GM18508 (cell line): Measurements from ENCODE around the gene ZNF254.
"Not testable (repeated sequence)": the region's sequence is repeated elsewhere in the genome, so short reads cannot be mapped to it uniquely, and the experiment has no call there.

Experiments used
- ATAC-seq: cut with Tn5 transposase; IDR thresholded peaks from one replicate; pipeline ENCODE4 v1.9.1; 2021; ENCODE audit warnings: moderate number of reproducible peaks; ENCODE audit not compliant: insufficient read depth, unreplicated experiment

Gene ZNF254

DNA sequence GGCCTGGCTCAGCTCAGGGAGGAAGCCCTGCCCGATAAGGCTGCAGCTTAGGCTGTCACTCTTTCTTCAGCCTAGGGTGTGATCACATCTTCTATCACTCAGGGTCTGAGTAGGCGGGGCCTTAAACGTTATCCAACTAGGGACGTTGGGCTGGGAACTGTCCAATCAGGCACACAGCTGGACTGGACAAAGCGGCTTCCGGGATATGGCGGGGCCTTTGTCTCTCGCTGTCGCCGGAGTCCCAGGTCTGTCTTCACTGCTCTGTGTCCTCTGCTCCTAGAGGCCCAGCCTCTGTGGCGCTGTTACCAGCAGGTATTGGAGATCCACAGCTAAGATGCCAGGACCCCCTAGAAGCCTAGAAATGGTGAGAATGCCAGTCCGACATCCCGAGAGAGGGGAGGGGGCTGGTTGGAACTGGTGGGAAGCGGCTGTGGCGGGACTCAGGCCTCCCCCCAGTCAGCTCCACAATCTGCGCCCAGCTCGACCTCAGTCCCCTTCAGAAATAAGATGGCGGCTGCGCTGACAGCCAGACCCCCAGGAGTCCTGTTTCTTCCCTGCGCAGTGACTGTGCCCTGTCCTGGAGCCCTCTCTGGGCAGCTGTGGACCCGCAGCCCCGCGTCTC, at the start of gene ZNF254:
Gene ZNF254 (plus strand): TSS at position 214 of the 622 bp plus-strand sequence. CDS start 121 bp downstream, at position 335.
- peak; percentile 98 for ATAC-seq

DNA sequence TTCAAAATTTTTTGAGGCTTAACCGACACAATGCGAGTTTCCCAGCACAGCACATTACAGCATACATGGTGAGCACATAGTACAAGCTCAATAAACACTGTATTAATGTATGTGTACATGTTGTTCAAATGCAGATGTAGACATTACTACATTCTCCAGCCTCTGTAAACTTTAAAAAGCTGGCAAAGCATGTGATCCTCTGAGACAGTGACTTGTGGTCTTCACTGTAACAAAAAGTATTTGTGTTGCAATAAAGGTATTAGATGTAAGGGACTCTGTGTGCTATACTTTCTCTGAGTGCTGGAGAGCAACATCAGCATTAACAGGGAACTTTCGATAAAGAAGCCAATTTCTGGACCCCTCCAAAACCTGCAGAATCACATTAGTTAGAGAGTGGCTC, 46.4 kb upstream of the ZNF254 start:
- no peak for ATAC-seq

DNA sequence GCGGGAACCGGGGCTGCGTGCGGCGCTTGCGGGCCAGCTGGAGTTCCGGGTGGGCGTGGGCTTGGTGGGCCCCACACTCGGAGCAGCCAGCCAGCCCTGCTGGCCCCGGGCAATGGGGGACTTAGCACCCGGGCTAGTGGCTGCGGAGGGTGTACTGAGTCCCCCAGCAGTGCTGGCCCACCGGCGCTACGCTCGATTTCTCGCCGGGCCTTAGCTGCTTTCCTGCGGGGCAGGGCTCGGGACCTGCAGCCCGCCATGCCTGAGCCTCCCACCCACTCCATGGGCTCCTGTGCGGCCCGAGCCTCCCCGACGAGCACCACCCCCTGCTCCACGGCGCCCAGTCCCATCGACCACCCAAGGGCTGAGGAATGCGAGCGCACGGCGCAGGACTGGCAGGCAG, 45.7 kb upstream of the ZNF254 start:
- ATAC-seq, result not testable (repeated sequence)

DNA sequence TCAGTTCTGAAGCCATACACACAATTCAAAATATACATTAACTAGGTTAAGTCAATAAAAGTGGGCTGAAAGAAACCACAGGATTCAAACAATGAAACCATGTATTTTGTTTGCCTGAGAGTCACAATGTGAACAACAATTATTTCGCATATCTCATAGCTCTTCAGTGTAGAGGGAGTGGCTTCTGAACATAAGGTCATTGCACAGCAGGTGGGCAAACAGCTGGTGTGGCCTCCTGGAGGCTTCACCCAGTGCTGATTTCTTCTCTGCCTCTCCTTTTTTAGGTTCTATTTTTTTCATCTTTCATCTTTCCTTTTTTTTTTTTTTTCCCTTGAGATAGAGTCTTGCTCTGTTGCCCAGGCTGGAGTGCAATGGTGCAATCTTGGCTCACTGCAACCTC, 40.4 kb upstream of the ZNF254 start:
- no peak for ATAC-seq

DNA sequence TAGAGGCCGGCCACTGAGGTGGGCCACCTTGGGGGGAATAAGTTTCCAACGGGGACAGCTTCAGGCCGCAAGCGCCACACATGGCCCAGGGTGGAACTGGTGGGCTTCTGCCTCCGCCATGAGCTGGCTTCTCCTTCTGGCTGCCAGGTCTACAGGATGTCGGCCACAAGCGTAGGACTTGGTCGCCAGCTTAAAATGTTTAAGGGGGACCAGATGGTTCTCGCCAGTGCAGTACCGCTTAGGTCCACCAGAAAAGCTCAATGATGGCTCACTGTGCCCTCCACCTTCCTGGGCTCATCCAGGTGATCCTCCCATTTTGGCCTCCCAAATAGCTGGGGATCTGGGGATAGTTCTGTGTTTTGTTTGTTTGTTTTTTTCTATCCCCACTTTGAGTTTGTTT, 38.7 kb upstream of the ZNF254 start:
- ATAC-seq, result no peak

DNA sequence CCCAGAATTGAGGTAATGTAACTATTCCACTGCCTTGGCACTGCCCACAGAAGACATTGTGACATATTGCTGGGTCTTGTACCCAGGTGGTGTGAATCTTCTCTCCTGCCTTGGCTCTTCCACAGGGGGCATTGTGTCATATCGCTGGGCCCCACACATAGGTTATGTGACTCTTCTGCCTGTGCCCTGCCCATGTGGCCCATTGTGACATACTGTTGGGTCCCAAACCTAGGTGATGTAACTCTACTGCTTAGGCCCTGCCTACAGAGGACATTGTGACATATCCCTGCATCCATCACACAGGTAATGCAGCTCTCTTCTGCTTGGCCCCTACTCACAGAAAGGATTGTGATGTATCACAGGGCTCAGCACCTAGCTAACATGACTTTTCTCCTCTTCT, 37.5 kb upstream of the ZNF254 start:
- no peak for ATAC-seq

DNA sequence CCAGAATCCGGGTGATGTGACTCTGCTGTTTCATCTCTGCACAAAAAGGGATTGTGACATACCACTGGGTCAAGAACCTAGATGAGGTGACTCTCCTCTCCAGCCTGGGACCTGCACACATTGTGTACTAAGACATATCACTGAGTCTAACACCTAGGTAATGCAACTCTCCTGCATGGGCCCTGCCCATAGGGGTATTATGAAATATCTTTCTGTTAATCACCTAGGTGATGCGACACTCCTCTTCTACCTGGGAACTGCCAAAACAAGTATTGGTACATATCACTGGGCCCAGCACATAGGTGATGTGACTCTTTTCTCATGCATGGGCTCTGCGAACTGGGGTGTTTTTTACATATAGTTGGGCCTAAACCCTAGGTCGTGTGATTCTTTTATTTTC, 35.5 kb upstream of the ZNF254 start:
- ATAC-seq, result no peak

DNA sequence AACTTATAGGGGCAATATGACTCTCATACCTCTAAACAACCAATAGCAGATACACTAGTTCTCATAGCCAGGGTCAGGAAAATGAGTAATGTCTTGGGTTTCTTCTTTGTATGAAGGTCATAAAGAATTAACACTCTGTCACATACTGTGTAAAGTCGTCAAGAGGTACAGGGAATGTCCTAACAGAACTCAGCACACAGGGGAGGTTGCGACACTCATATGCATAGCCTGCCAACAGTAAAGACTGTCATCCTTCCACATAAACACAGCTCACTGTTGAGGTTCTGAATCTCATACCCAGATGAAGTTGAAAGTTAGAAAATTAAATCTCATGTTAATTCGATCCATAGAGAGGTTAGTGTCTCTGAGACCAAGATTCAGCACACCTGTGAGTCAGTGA, 34.2 kb upstream of the ZNF254 start:
- ATAC-seq, result no peak

DNA sequence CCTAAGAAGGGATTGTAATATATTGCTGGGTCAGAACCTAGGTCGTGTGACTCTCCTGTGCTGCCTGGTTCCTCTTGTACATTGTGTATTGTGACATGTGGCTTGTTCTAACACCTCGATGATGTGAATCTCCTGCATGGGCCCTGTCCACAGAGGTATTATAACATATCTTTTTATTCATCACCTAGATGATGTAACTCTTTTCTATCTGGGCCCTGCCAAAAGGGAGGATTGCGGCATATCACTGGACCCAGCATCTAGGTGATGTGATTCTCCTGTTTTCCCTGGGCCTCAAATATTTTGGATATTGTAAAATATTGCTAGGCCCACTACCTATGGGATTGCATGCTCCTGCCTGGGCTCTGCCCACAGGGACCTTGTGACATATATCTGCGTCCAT, 33.4 kb upstream of the ZNF254 start:
- ATAC-seq, result no peak

DNA sequence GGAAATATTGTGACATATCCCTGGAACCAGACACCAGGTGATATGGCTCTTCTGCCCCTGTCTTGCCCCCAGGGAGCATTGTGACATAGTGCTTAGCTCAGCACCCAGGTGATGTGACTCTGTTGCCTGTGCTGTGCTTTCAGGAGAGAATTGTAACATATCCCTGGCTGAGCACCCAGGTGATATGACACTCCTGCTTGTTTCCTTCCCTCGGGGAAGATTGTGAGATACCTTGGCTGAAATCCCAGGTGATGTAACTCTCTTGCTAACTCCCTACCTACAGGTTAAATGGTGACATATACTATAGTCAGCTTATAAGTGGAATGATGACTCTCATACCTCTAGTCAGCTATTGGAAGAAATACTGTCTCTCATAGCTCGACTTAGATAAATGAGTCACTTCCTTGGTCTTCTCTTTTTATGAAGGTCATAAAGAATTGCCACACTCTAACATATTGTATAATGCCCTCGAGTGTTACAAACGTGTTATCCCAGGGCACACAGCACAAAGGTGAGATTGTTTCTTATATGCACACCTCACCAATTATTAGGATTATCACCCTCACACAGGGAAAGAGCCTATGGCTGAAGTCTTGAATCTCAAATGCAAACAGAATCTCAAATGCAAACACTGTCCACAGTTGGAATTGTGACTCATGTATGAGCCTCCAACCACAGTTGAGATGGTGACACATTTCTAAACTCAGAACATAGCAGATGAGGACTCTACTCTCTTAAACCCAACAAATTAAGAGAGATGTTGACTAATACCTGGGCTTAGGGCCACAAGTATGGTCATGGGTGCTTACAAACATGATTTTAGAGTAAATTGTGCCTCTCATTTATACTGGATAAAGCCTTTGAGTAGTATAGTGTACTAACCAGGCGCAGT, 32.7 kb upstream of the ZNF254 start:
- no peak for ATAC-seq

DNA sequence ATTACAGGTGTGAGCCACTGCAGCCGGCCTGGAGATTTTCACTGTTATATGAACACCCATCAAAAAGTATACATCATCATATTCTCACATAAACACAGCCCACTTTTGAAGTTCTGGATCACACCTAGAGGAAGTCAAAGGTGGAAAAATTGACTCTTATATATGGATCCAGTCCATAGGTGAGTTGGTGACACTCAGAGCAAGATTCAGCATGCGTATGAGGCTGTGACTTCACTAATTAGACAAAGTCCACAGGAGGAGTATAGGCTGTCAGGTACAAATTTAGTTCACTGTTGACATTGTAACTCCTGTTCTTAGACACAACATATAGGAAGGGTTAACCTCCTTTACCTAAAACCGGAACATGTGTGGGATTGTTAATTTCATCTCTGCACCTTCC, 31.4 kb upstream of the ZNF254 start:
- no peak for ATAC-seq

DNA sequence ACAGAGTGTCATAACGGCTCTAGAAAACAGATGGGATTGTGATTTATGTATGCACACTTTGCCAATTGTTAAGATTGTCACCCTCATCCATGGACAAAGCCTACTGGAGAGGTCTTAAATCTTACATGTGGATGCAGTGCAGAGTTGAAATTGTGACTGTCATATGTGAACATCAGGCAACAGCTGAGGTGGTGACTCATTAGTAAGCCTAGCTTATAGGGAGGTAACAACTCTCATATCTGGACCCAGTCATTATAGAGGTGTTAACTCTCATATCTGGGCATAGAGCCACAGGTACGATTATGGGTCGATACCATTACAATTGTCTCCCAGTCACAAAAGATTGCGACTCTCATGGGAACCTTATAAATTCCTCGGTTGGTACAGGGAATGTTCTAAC, 29.8 kb upstream of the ZNF254 start:
- ATAC-seq, result no peak

DNA sequence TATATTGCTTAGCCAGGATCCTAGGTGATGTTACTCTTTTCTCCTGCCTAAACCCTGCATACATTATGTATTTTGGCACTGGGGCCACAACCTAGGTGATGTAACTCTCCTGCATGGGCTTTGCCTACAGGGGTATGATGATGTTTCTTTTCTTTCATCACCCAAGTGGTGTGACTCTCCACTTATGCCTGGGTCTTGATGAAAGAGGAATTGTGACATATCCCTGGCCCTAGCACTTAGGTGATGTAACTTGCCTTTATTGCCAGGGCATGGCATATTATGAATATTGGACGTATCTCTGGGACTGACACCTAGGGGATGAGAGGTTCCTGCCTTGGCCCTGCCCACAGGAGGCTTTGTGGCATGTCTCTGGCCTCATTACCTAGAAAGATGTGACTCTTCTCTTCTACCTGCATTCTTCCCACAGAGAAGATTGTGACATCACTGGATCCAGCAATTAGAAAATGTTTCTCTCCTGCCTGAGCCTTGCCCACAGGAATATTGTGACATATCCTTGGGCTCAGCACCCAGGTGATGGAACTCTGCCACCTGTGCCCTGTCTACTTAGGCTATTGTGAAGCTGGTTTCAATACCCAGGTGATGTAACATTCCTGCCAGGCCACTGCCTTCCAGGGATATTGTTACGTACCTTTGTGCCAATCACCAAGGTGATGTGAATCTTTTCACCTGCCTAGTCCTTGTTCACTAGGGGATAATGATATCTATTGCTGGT, 27.3 kb upstream of the ZNF254 start:
- ATAC-seq, result no peak

DNA sequence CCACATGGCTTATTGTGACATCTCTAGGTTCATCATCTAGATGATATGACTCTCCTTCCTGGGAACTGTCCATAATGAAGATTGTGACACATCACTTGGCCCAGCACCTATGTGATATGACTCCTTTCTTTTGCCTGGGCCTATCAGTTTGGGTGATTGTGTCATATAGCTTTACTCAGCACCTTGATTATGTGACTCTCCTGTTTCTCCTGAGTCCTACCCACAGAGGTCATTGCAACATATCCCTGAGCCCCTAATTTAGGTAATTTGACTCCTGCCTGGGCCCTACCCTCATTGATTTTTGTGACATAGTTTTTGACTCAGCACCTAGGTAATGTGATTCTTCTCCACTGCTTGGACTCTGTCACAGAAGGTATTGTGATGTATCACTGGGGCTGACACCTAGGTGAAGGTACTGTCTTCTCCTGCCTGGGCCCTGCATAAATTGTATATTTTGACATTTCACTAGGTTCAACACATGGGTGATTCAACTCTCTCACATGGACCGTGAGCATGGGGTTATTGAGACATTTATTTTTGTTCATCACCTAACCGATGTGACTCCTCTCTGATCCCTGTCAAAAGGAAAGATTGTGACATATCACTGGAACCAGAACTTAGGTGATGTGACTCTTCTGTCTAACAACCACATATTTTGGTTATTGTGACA, 26.2 kb upstream of the ZNF254 start:
- ATAC-seq, result no peak

DNA sequence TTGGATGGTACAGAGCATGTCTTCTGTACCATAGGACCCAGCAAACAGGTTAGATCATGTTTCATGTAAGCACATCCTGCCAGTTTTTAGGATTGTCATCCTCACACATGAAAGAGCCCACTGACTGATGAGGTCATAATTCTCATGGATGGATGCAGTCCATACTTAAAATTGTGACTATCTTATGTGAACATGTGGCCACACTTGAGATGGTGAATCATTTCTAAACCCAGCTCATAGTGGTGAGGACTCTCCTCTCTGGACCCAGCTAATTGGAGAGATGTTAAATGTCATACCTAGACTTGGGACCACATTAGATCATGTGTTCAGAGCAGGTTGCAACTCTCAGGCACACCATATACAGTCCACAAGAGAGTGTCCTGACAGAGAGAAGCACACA, 24.8 kb upstream of the ZNF254 start:
- ATAC-seq, result no peak

DNA sequence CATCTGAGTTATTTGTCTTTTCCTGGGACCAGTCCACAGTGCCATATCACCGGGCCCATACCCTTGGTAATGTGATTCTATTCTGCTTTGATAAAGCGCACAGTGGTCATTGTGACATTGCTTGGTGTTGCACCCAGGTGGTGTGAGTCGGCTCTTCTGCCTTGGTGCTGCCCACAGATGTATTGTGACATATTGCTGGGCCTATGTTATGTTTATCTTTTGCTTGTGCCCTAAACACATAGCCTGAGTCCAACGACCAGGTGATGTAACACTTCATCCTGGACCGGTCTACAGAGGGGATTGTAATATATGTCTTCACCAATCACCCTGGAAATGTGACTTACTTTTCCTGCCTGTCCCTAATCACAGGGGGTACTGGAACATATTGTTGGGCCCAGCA, 23.7 kb upstream of the ZNF254 start:
- ATAC-seq, result no peak

DNA sequence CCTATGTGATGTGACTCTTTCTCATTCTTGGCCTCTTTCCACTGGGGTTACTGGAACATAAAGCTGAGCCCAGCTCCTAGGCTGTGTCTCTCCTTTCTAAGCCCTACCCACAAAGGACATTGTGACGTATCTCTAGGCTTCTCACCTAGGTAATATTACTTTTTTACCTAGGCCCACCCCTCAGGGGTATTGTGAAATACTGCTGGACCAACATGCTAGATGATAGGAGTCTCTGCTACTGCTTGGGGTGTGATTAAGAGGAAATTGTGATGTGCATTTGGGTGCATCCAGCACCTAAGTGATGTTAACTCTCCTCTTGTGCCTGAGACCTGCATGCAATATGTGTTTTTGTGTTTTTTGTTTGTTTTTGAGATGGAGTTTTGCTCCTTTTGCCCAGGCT, 22.8 kb upstream of the ZNF254 start:
- no peak for ATAC-seq

DNA sequence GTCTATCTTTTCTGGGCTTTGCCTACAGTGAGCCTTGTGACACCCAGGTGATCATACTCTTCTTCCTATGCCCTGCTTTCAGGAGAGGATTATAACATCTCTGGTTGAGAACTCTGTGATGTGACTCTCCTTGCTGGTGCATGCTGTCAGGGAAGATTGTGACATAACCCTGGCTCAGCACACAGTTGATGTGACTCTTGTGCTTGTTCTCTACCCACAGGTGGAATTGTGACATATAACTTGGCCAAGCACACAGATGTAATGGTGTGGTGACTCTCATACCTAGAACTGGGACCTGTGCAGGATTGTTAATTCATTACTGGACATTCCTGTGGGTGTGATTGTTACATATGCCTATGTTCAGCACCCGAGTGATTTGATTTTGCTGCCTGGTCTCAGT, 21.7 kb upstream of the ZNF254 start:
- ATAC-seq, result no peak

DNA sequence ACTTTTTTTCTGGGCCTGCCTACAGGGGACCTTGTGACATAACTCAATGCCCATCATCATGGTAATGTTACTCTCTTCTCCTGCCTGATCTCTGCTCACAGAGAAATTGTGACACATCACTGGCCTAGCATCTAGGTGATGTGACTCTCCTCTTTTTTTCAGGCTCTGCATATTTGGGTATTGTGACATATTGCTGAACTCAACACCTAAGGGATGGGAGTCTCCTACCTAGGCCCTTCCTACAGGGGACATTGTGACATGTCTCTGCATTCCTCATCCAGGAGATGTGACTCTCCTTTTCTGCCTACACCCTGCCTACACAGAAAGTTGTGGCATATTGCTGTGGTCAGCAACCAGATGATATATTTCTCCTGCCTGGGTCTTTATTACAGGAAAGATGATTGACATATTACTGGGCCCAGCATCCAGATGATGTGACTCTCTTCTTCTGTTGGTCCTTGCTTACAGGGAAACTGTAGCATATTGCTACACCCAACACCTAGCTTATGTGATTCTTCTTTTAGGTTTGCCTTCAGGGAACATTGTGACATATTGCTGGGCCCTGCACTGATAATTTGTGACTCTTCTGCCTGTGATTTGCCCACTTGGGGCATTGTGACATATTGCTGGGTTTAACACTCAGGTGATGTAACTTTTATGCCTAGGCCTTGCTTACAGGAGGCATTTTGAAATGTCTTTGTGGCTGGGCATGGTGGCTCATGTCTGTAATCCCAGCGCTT, 21.0 kb upstream of the ZNF254 start:
- ATAC-seq, result no peak
